Spleen (tissue), 7 donors: ENCODE data around the gene ZNF385B.

ENCODE experiments used
- CTCF ChIP-seq, 11 experiments: fragments of 200-600 bp in 7 of 11; fragments of 450-650 bp in 4 of 11; sonication (generic) in 4 of 11; IDR thresholded peaks in 8 of 11; conservative IDR thresholded peaks in 3 of 11; 1 replicate in 7 of 11; 2 replicates in 4 of 11; pipeline versions ENCODE4 v1.4.0 to v1.8.0; 2016 to 2021; ENCODE audit warnings: antibody characterized with exemption in 11 of 11, inconsistent platforms in 4 of 11, mild to moderate bottlenecking in 1 of 11
- POLR2A ChIP-seq, 3 donors: fragments of 450-650 bp; IDR thresholded peaks; one replicate each; pipeline ENCODE4 v1.5.1; 2017; ENCODE audit warnings: antibody characterized with exemption in 3 of 3, mild to moderate bottlenecking in 1 of 3
- POLR2AphosphoS5 ChIP-seq, 3 donors: sonication (generic); formaldehyde crosslinking; IDR thresholded peaks; one replicate each; pipeline ENCODE4 v1.5.1; 2017; ENCODE audit warnings: antibody characterized with exemption in 3 of 3
- donor health status: DM: no; HTN: no; CAD: no; lungs with moderate emphysema.
- donor health status: DM: no; HTN: no; CAD: no.
- donor health status: DM: no; HTN: no; CAD: no.

GRCh38 chr2:179550214-179550613 is 311.2 kb downstream of the ZNF385B start:
- no peak for TF ChIP-seq POLR2A (IDR thresholded peaks at IDR 0.05)
- TF ChIP-seq CTCF (IDR thresholded peaks at IDR 0.05 in 8 of 11, conservative IDR thresholded peaks at IDR 0.05 in 3 of 11) = no peak
- no peak for TF ChIP-seq POLR2AphosphoS5 (IDR thresholded peaks at IDR 0.05)
